K562 (cell line): ENCODE measurements around the gene SLC35G6. TPM values are rescaled to one million over a fixed set of nuclear protein-coding genes. Genes with fewer than 3 reads are reported as not detected.
A peak's percentile ranks its signal among the peaks of the same experiment; 100 is the strongest.

Experiments
- ATAC-seq: fragments of 200-7000 bp; cut with Tn5 transposase; 3 replicates; pipeline ENCODE4 v1.9.1; 2020; ENCODE audit warnings: moderate library complexity
- BruUV-seq: library from RNA; stranded (reverse); fragments of 400-500 nt; replicated peaks from 2 replicates; lab custom pipeline; 2021; lab: Mats Ljungman, UMichigan
- CTCF ChIA-PET: fragments of 300-600 bp; formaldehyde crosslinking; extraction: SDS; loops from one replicate; lab custom pipeline; 2021; ENCODE audit warnings: low intra/inter-chr PET ratio; lab: Yijun Ruan, JAX
- POLR2A ChIA-PET: fragments of 300-600, 350-650 bp; sonication (Branson Sonifier 250); formaldehyde crosslinking; extraction: SDS; loops from one replicate; lab custom pipeline; 2021; ENCODE audit warnings: antibody characterized with exemption, inconsistent platforms; lab: Yijun Ruan, JAX
- DNase-seq, 4 experiments: peaks; one replicate each; pipeline versions ENCODE4 v3.0.0 to v3.0.0-alpha.2; 2011 to 2018; ENCODE audit warnings: low spot score in 3 of 4, mixed read lengths in 3 of 4; ENCODE audit errors: extremely low read depth in 1 of 4
- FAIRE-seq: peaks from 2 replicates; lab custom pipeline; 2011; peaks lifted over from hg19 to GRCh38; lab: Jason Lieb, UNC
- H2AFZ ChIP-seq: 2 replicates; pipeline ENCODE4 v1.6.0; 2011; ENCODE audit warnings: low read depth, low read length, control low read depth, inconsistent platforms
- H3K27ac ChIP-seq: fragments of 200-600 bp; 3 replicates; pipeline ENCODE4 v1.8.0; 2011; ENCODE audit warnings: low read depth, mild to moderate bottlenecking, control low read depth, inconsistent platforms, low read length, moderate library complexity, mixed read lengths; ENCODE audit errors: extremely low read depth
- H3K27me3 ChIP-seq, 2 experiments: fragments of 300-600 bp in 1 of 2; 2 replicates in 1 of 2; 3 replicates in 1 of 2; pipeline versions ENCODE4 v1.6.0 to v1.8.0; 2011; ENCODE audit warnings: inconsistent platforms in 2 of 2, low read length in 2 of 2, mild to moderate bottlenecking in 1 of 2, mixed read lengths in 1 of 2, moderate library complexity in 1 of 2; ENCODE audit not compliant: control insufficient read depth in 2 of 2, insufficient read depth in 2 of 2
- H3K36me3 ChIP-seq: fragments of 300-600 bp; 3 replicates; pipeline ENCODE4 v1.8.0; 2011; ENCODE audit warnings: mild to moderate bottlenecking, low read length, inconsistent platforms; ENCODE audit not compliant: control insufficient read depth, insufficient read depth
- H3K4me1 ChIP-seq, 2 experiments: fragments of 200-600 bp in 1 of 2; replicated peaks in 1 of 2; 2 replicates in 1 of 2; 3 replicates in 1 of 2; pipeline versions ENCODE4 v1.5.1 to v1.8.0; 2011; ENCODE audit warnings: inconsistent platforms in 2 of 2, low read length in 2 of 2, mild to moderate bottlenecking in 1 of 2, mixed read lengths in 1 of 2, moderate library complexity in 1 of 2; ENCODE audit not compliant: control insufficient read depth in 2 of 2, insufficient read depth in 2 of 2
- H3K4me2 ChIP-seq: 2 replicates; pipeline ENCODE4 v1.6.1; 2011; ENCODE audit warnings: low read length, control low read depth, inconsistent platforms, mixed read lengths; ENCODE audit not compliant: insufficient read depth
- H3K4me3 ChIP-seq: fragments of 200-600 bp; sonication (generic), shearing (Covaris generic); 2 replicates; pipeline ENCODE4 v1.5.1; 2016; ENCODE audit warnings: control low read depth, inconsistent platforms
- H3K79me2 ChIP-seq: fragments of 200-600 bp; 3 replicates; pipeline ENCODE4 v1.8.0; 2011; ENCODE audit warnings: low read length, inconsistent platforms; ENCODE audit not compliant: control insufficient read depth, insufficient read depth
- H3K9ac ChIP-seq, 2 experiments: 2 replicates each; pipeline versions ENCODE4 v1.6.0 to v1.6.1; 2011; ENCODE audit warnings: low read depth in 2 of 2, low read length in 2 of 2, control low read depth in 1 of 2, inconsistent platforms in 1 of 2, mild to moderate bottlenecking in 1 of 2, mixed read lengths in 1 of 2; ENCODE audit not compliant: insufficient read depth in 1 of 2
- H3K9me1 ChIP-seq: one replicate; pipeline ENCODE4 v1.6.0; 2011; ENCODE audit warnings: inconsistent platforms, mild to moderate bottlenecking, low read length, moderate library complexity; ENCODE audit not compliant: control insufficient read depth, insufficient read depth
- H3K9me3 ChIP-seq: replicated peaks from 2 replicates; pipeline ENCODE4 v1.5.1; 2011; ENCODE audit warnings: low read depth, low read length, inconsistent platforms; ENCODE audit not compliant: control insufficient read depth, insufficient read depth
- H4K20me1 ChIP-seq: replicated peaks from 2 replicates; pipeline ENCODE4 v1.6.1; 2011; ENCODE audit warnings: low read length, inconsistent platforms, mixed read lengths; ENCODE audit not compliant: control insufficient read depth, insufficient read depth
- ZNF785 ChIP-seq: fragments of 250-450 bp; sonication (Bioruptor Pico); IDR thresholded peaks from 2 replicates; pipeline ENCODE4 v1.4.0; 2020; ENCODE audit warnings: mild to moderate bottlenecking
- WGBS: fragments of 100-300 bp; shearing (Covaris generic); methylation state at CpG from one replicate; pipeline ENCODE4 v1.1.6; 2016; ENCODE audit warnings: low coverage, mixed read lengths; ENCODE audit not compliant: insufficient coverage; ENCODE audit errors: missing lambda C conversion rate; 5-methylcytosine and 5-hydroxymethylcytosine counted together
- in situ Hi-C: fragments of 300-500 bp; cut with MboI; formaldehyde crosslinking; loops from 4 replicates; pipeline ENCODE4 v1.15.0; 2018; ENCODE audit warnings: inconsistent platforms, mixed read lengths
- intact Hi-C: fragments of 100-400 bp; cut with micrococcal nuclease; formaldehyde crosslinking; loops from 2 replicates; pipeline ENCODE4 v1.14.2; 2022
- polyA plus RNA-seq, 8 experiments: library from polyadenylated mRNA; depleted of rRNA in 4 of 8; stranded (reverse) in 5 of 8; unstranded in 3 of 8; fragments of >200 nt; fragmentation: Nextera tagmentation in 2 of 8; fragmentation: Illumina TruSeq in 1 of 8; extraction: Ambion mirVana in 2 of 8; extraction: Trizol in 1 of 8; gene quantifications; 2 replicates each; pipeline versions ENCODE4 v1.2.1 to v1.2.3, GENCODE V29; 2011 to 2014; ENCODE audit warnings: inconsistent platforms in 1 of 8, missing spikeins in 1 of 8
- total RNA-seq, 7 experiments: library from RNA; depleted of rRNA in 6 of 7; stranded (reverse); fragments of >200 nt in 6 of 7; fragmentation: Illumina TruSeq in 2 of 7; extraction: Trizol in 2 of 7; gene quantifications; 2 replicates each; pipeline versions ENCODE4 v1.2.1 to v1.2.3, GENCODE V29; 2011 to 2021; ENCODE audit warnings: low replicate concordance in 1 of 7
- TF ChIP-seq, protein P1 (sequence below), 3 experiments: fragments of 200-800 bp in 1 of 3; sonication (Bioruptor generic) in 1 of 3; sonication (generic) in 1 of 3; formaldehyde crosslinking in 1 of 3; IDR thresholded peaks; 2 replicates each; pipeline versions ENCODE4 v1.6.1 to v1.8.0; 2016 to 2022; ENCODE audit warnings: mild to moderate bottlenecking in 2 of 3, missing compliant biosample characterization in 2 of 3, missing genetic modification characterization in 2 of 3, missing genetic modification reagents in 1 of 3

The SLC35G6 gene
- total and polyA plus RNA-seq, 9 of the 15 experiments (the other 6 are each of a cell fraction or from before 2014, with no cell fraction given) = not detected

- no peaks in the 10 kb centered on the region for H3K27me3 ChIP-seq
- H3K79me2 ChIP-seq = no peaks in the 10 kb centered on the region
- intact Hi-C loops = no loop called here
- ChIA-PET CTCF (no interaction called here), POLR2A (interaction anchor here (1.9 kb wide), 1 partner anchor 10 kb away, joined by 6 read pairs; no protein-coding TSS in a partner anchor)
- no peak overlapping the region for H3K4me2 ChIP-seq
- 90% methylated on average over 12 of the region's 15 CpGs for WGBS
- no peaks in the 10 kb centered on the region for H3K9me3 ChIP-seq
- H4K20me1 ChIP-seq = no peaks in the 10 kb centered on the region
- peaks cover 3% of the 10 kb centered on the region for H3K9me1 ChIP-seq
- TF ChIP-seq ZNF785 = no peak
- TF ChIP-seq, protein P1, sequence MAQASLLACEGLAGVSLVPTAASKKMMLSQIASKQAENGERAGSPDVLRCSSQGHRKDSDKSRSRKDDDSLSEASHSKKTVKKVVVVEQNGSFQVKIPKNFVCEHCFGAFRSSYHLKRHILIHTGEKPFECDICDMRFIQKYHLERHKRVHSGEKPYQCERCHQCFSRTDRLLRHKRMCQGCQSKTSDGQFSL (CRISPR knock-in tag; IDR thresholded peaks at IDR 0.05) = 0 out of 2 replicates have a peak, but pooled peaks have one; percentile 22
- TF ChIP-seq, protein P1 (tag; IDR thresholded peaks at IDR 0.05) = no peak
- H3K4me1 ChIP-seq = no peaks in the 10 kb centered on the region; a peak in 1 of 5 replicates
- H3K4me3 ChIP-seq = no peak overlapping the region
- no peak overlapping the region for H3K27ac ChIP-seq
- no peak for FAIRE-seq
- H3K9ac ChIP-seq = no peak overlapping the region
- no peak overlapping the region for H2AFZ ChIP-seq
- BruUV-seq = no TSS peak
- in situ Hi-C loops = no loop called here
- ATAC-seq = no peak
- peaks cover 65% of the 10 kb centered on the region for H3K36me3 ChIP-seq
- no peak for DNase-seq
These were observed 30.9 kb downstream of the SLC35G6 start for GRCh38 chr17:7512105-7512504.
